Heart left ventricle (tissue), 16 donors: ENCODE results near the gene RBM18. TPM values are rescaled to one million over a fixed set of nuclear protein-coding genes. Genes with fewer than 3 reads are reported as not detected.

Experiments used
- ATAC-seq, 4 donors: fragments of 200-7000 bp; cut with Tn5 transposase; one replicate each; pipeline ENCODE4 v1.9.1; 2020 to 2022; ENCODE audit warnings: moderate library complexity in 4 of 4, mild to moderate bottlenecking in 3 of 4, moderate number of reproducible peaks in 1 of 4
- DNase-seq, 5 donors: peaks; one replicate each; pipeline ENCODE4 v3.0.0-alpha.2; 2020
- H3K27ac ChIP-seq, 12 donors: fragments of 200-600 bp; sonication (generic) in 4 of 12; one replicate each; pipeline versions ENCODE4 v1.5.0 to v1.8.0; 2016 to 2022; ENCODE audit warnings: mild to moderate bottlenecking in 2 of 12
- H3K27me3 ChIP-seq, 9 donors: fragments of 200-600 bp; sonication (generic) in 2 of 9; one replicate each; pipeline versions ENCODE4 v1.5.1 to v1.8.0; 2016 to 2022; ENCODE audit warnings: mild to moderate bottlenecking in 3 of 9
- H3K36me3 ChIP-seq, 9 donors: fragments of 200-600 bp; sonication (generic) in 2 of 9; one replicate each; pipeline versions ENCODE4 v1.5.0 to v1.8.0; 2018 to 2022; ENCODE audit warnings: mild to moderate bottlenecking in 2 of 9
- H3K4me1 ChIP-seq, 12 donors: fragments of 200-600 bp; sonication (generic) in 4 of 12; one replicate each; pipeline versions ENCODE4 v1.5.0 to v1.8.0; 2016 to 2022; ENCODE audit warnings: mild to moderate bottlenecking in 3 of 12
- H3K4me3 ChIP-seq, 12 donors: fragments of 200-600 bp; sonication (generic) in 4 of 12; one replicate each; pipeline versions ENCODE4 v1.5.0 to v1.8.0; 2017 to 2022; ENCODE audit warnings: mild to moderate bottlenecking in 9 of 12, moderate library complexity in 4 of 12
- H3K9me3 ChIP-seq, 12 donors: fragments of 200-600 bp; sonication (generic) in 4 of 12; one replicate each; pipeline versions ENCODE4 v1.5.0 to v1.8.0; 2016 to 2022; ENCODE audit warnings: mild to moderate bottlenecking in 1 of 12
- POLR2A ChIP-seq, 2 donors: fragments of 450-650 bp; IDR thresholded peaks; one replicate each; pipeline ENCODE4 v1.6.1; 2017; ENCODE audit warnings: antibody characterized with exemption in 2 of 2, mild to moderate bottlenecking in 2 of 2, moderate library complexity in 2 of 2
- WGBS, 4 donors: extraction: QIAGEN DNeasy Blood & Tissue Kit in 2 of 4; methylation state at CpG; one replicate each; pipeline versions ENCODE4 v1.1.5 to v1.1.7; 2013 to 2018; 5-methylcytosine and 5-hydroxymethylcytosine counted together
- intact Hi-C, 10 donors: fragments of 100-400 bp; cut with DNase I; formaldehyde crosslinking; loops; one replicate each; pipeline versions ENCODE4 v1.11.1 to v1.14.2; 2022
- polyA plus RNA-seq, 2 donors: library from polyadenylated mRNA; stranded (reverse); fragments of 200-250 nt; gene quantifications; one replicate each; pipeline ENCODE4 v1.2.3, GENCODE V29; 2013
- total RNA-seq, 9 donors: library from RNA; depleted of rRNA in 2 of 9; stranded (reverse); fragments of >200 nt in 2 of 9; fragmentation: NEBNext Ultra II Directional in 3 of 9; extraction: Animal tissue kit (Norgen Biotek cat#: 25700) in 3 of 9; gene quantifications; one replicate each; pipeline versions ENCODE4 v1.1.0 to v1.2.4, GENCODE V29; 2016 to 2023
- TF ChIP-seq, protein P1 (sequence below), 12 donors: fragments of 200-600 bp; sonication (generic) in 4 of 12; IDR thresholded peaks; one replicate each; pipeline versions ENCODE4 v1.5.0 to v1.8.0; 2018 to 2022; ENCODE audit warnings: antibody characterized with exemption in 12 of 12, mild to moderate bottlenecking in 5 of 12
- donor health status: ischemic (EF 13 %, LVEDD 7.1; RV severe dilation, severe dysfunction).
- donor health status: healthy with polysubstance abuse.
- donor health status: DM: no; HTN: yes; CAD: no.
- donor health status: DM: no; HTN: no; CAD: no.
- donor health status: ischemic (EF 25% LVEDD 6.9; RV normal size, moderate dysfunction).
- donor health status: ischemic (EF 25% LVEDD 5.7; RV mildly dilated, moderate dysfunction).
- donor health status: healthy.
- donor health status: DM: yes; HTN: yes; CAD: no.
- donor health status: ischemic (EF 35%, LVEDD 5.7; RV mildly dilated, moderate dysfunction).
- donor health status: nonischemic (EF 11% LVEDD 7.7; RV severe dilation, severe dysfunction).
- donor health status: DM: yes; HTN: yes; CAD: no.
- donor health status: PGD.
- donor health status: ischemic (EF 29% LVEDD 5.4; RV normal size, mild dysfunction).
- donor health status: nonischemic (EF 23%, LVEDD 6.1; RV moderate dilation, normal function).

RBM18 gene
- total and polyA plus RNA-seq, 11 donors: 7.9 to 49.0 (median 36.1) TPM

DNA sequence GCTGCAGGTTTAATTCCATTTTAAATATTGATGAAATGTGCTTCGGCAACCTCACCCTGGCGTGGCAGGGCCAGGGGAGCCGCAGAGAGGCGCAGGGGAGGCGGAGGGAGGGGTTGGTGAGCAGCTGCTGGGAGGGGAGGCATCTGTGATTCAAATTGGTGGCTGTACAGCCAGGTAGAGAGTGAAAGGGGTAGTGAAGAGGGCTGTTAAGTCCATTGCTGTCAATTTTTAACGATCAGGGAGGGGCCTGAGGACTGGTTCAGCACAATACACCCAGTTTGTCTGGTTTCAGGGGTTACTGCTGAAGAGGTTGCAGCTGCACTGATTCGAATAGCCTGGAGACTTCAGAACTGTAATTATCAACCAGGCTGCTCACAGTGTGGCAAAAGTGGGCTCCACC, 67.2 kb downstream of the RBM18 start:
- Histone ChIP-seq H3K9me3 (no peaks in the 10 kb centered on the region), H3K4me3 (no peak overlapping the region), H3K36me3 (no peaks in the 10 kb centered on the region), H3K27ac (no peak overlapping the region), H3K27me3 (peaks cover 0 to 16% (median 0%) of the 10 kb centered on the region in 9 donors), H3K4me1 (peaks cover 0 to 7% (median 0%) of the 10 kb centered on the region in 12 donors)
- 61 to 71% (median 66%) methylated on average over 7 of the region's 7 CpGs for WGBS, 4 donors
- intact Hi-C loops: no loop called here
- TF ChIP-seq, protein P1, sequence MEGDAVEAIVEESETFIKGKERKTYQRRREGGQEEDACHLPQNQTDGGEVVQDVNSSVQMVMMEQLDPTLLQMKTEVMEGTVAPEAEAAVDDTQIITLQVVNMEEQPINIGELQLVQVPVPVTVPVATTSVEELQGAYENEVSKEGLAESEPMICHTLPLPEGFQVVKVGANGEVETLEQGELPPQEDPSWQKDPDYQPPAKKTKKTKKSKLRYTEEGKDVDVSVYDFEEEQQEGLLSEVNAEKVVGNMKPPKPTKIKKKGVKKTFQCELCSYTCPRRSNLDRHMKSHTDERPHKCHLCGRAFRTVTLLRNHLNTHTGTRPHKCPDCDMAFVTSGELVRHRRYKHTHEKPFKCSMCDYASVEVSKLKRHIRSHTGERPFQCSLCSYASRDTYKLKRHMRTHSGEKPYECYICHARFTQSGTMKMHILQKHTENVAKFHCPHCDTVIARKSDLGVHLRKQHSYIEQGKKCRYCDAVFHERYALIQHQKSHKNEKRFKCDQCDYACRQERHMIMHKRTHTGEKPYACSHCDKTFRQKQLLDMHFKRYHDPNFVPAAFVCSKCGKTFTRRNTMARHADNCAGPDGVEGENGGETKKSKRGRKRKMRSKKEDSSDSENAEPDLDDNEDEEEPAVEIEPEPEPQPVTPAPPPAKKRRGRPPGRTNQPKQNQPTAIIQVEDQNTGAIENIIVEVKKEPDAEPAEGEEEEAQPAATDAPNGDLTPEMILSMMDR (IDR thresholded peaks at IDR 0.05): no peak
- TF ChIP-seq POLR2A (IDR thresholded peaks at IDR 0.05): no peak
- DNase-seq (no peak), ATAC-seq (no peak)

DNA sequence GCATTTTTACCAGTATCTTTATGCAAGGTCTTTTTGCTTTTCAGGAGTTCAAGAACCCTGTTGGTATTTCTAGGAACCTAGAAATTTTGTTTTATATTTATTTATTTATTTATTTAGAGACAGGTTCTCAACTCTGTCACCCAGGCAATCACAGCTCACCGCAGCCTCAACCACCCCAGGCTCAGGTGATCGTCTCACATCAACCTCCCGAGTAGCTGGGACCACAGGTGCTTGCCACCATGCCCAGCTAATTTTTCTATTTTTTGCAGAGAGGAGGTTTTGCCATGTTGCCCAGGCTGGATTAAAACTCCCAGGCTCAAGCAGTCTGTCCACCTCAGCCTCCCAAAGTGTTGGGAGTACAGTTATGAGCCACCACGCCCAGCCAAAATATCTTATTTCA, 68.8 kb downstream of the RBM18 start:
- no peaks in the 10 kb centered on the region for H3K36me3 ChIP-seq

DNA sequence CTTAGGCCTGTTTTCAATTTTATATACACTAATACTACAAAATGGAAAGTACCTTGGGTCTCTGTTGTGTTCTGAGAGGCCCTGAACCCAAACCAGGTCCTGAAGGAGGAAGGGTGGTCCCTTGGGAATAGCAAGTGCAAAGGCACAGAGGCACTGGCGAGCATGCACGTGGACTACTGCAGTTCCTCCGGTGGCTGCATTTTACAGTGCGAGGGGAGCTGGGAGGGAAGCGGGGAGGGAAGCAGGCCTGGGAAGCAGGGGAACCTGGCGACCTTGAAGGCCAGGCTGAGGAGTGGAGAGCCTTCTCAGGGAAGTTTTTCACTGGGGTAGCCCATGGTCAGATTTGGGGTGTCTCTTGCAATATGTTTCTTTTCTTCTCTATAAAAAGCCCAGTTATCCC, 71.0 kb downstream of the RBM18 start:
- H3K4me1 ChIP-seq: no peaks in the 10 kb centered on the region
- WGBS, 4 donors: 73 to 82% (median 80%) methylated on average over 6 of the region's 6 CpGs
- H3K4me3 ChIP-seq: no peak overlapping the region
- TF ChIP-seq, protein P1 (IDR thresholded peaks at IDR 0.05): no peak
- no peak for TF ChIP-seq POLR2A (IDR thresholded peaks at IDR 0.05)
- peaks cover 0 to 16% (median 0%) of the 10 kb centered on the region in 9 donors for H3K27me3 ChIP-seq
- H3K9me3 ChIP-seq: no peaks in the 10 kb centered on the region
- intact Hi-C loops: no loop called here
- no peak for ATAC-seq
- no peak for DNase-seq
- H3K27ac ChIP-seq: no peak overlapping the region
- H3K36me3 ChIP-seq: no peaks in the 10 kb centered on the region

More for the DNA sequence above, 68.8 kb downstream of the RBM18 start:
- intact Hi-C loops: no loop called here
- no peak for ATAC-seq
- TF ChIP-seq, protein P1 (IDR thresholded peaks at IDR 0.05): no peak
- no peak for TF ChIP-seq POLR2A (IDR thresholded peaks at IDR 0.05)
- Histone ChIP-seq H3K4me1 (no peaks in the 10 kb centered on the region), H3K27me3 (peaks cover 0 to 16% (median 0%) of the 10 kb centered on the region in 9 donors), H3K27ac (no peak overlapping the region), H3K4me3 (no peak overlapping the region), H3K9me3 (no peaks in the 10 kb centered on the region)
- DNase-seq: no peak
- 85 to 99% (median 89%) methylated on average over 4 of the region's 4 CpGs for WGBS, 4 donors

DNA sequence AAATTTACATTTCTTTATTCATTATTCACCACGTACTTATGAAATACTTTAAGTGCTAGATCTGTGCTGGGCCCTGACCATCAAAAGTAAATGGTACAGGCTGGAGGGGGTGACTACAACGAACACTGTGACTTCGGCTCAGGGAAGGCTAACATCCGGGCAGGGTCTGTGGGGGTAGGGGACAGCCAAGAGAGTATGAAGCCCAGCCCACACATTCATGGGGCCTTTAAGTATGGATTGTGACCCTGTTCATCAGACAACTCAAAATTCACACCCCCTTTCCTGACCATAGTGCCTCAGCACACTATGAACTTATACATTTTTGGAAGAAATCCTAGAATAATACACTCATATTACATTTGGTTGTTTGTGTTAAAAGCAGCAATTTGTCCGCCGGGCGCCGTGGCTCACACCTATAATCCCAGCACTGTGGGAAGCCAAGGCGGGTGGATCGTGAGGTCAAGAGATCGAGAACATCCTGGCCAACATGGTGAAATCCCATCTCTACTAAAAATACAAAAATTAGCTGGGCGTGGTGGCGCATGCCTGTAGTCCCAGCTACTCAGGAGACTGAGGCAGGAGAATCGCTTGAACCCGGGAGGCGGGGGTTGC, 71.6 kb downstream of the RBM18 start:
- Histone ChIP-seq H3K27me3 (peaks cover 0 to 16% (median 0%) of the 10 kb centered on the region in 9 donors), H3K27ac (no peak overlapping the region), H3K36me3 (no peaks in the 10 kb centered on the region), H3K4me3 (no peak overlapping the region), H3K4me1 (no peaks in the 10 kb centered on the region), H3K9me3 (no peaks in the 10 kb centered on the region)
- 80 to 90% (median 87%) methylated on average over 16 of the region's 16 CpGs for WGBS, 4 donors
- intact Hi-C loops: no loop called here
- ATAC-seq (no peak), DNase-seq (no peak)
- no peak for TF ChIP-seq POLR2A (IDR thresholded peaks at IDR 0.05)
- TF ChIP-seq, protein P1 (IDR thresholded peaks at IDR 0.05): no peak
